ENCODE data around the gene WDR26.

WDR26 gene

DNA sequence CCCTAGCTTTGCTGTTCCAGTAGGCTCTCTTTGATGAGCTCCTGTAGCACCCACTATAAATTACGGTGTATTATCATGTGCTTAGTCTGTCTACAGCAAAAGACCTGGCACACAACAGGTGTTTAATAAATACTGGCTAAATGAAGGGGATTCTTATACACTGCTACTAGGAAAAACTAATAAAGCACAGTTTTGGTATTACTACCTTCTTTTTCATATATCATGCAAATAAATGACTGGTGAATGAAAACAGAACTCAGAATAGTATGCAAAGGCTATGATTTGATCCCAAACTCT, 26.4 kb downstream of the WDR26 start:
- no peak for ATAC-seq
- TF ChIP-seq ZNF8 (CRISPR knock-in tag; IDR thresholded peaks at IDR 0.05) (no peak), ESRRG (CRISPR knock-in tag; IDR thresholded peaks at IDR 0.05) (no peak), ARNTL (CRISPR knock-in tag; IDR thresholded peaks at IDR 0.05; ENCODE audit: borderline replicate concordance, low read depth) (no peak), ZFP30 (CRISPR knock-in tag; IDR thresholded peaks at IDR 0.05) (no peak), BACH2 (CRISPR knock-in tag; IDR thresholded peaks at IDR 0.05; ENCODE audit: borderline replicate concordance) (no peak), ZC3H10 (CRISPR knock-in tag; IDR thresholded peaks at IDR 0.05) (no peak), SNAI2 (CRISPR knock-in tag; IDR thresholded peaks at IDR 0.05) (no peak), ZFP3 (CRISPR knock-in tag; IDR thresholded peaks at IDR 0.05) (no peak), TOX (CRISPR knock-in tag; IDR thresholded peaks at IDR 0.05; ENCODE audit: borderline replicate concordance) (no peak), GLIS3 (CRISPR knock-in tag; IDR thresholded peaks at IDR 0.05) (no peak), OSR1 (CRISPR knock-in tag; IDR thresholded peaks at IDR 0.05) (no peak), ZNF565 (CRISPR knock-in tag; conservative IDR thresholded peaks at IDR 0.05; ENCODE audit: low read depth) (no peak), ISL1 (CRISPR knock-in tag; IDR thresholded peaks at IDR 0.05) (no peak), CSDC2 (CRISPR knock-in tag; IDR thresholded peaks at IDR 0.05) (no peak)
- TF ChIP-seq, protein P1, sequence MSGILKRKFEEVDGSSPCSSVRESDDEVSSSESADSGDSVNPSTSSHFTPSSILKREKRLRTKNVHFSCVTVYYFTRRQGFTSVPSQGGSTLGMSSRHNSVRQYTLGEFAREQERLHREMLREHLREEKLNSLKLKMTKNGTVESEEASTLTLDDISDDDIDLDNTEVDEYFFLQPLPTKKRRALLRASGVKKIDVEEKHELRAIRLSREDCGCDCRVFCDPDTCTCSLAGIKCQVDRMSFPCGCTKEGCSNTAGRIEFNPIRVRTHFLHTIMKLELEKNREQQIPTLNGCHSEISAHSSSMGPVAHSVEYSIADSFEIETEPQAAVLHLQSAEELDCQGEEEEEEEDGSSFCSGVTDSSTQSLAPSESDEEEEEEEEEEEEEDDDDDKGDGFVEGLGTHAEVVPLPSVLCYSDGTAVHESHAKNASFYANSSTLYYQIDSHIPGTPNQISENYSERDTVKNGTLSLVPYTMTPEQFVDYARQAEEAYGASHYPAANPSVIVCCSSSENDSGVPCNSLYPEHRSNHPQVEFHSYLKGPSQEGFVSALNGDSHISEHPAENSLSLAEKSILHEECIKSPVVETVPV (CRISPR knock-in tag; IDR thresholded peaks at IDR 0.05), result no peak
- TF ChIP-seq, protein P2, sequence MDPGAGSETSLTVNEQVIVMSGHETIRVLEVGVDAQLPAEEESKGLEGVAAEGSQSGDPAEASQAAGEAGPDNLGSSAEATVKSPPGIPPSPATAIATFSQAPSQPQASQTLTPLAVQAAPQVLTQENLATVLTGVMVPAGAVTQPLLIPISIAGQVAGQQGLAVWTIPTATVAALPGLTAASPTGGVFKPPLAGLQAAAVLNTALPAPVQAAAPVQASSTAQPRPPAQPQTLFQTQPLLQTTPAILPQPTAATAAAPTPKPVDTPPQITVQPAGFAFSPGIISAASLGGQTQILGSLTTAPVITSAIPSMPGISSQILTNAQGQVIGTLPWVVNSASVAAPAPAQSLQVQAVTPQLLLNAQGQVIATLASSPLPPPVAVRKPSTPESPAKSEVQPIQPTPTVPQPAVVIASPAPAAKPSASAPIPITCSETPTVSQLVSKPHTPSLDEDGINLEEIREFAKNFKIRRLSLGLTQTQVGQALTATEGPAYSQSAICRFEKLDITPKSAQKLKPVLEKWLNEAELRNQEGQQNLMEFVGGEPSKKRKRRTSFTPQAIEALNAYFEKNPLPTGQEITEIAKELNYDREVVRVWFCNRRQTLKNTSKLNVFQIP (CRISPR knock-in tag; IDR thresholded peaks at IDR 0.05; ENCODE audit: borderline replicate concordance, low read depth), result no peak
- TF ChIP-seq, protein P3, sequence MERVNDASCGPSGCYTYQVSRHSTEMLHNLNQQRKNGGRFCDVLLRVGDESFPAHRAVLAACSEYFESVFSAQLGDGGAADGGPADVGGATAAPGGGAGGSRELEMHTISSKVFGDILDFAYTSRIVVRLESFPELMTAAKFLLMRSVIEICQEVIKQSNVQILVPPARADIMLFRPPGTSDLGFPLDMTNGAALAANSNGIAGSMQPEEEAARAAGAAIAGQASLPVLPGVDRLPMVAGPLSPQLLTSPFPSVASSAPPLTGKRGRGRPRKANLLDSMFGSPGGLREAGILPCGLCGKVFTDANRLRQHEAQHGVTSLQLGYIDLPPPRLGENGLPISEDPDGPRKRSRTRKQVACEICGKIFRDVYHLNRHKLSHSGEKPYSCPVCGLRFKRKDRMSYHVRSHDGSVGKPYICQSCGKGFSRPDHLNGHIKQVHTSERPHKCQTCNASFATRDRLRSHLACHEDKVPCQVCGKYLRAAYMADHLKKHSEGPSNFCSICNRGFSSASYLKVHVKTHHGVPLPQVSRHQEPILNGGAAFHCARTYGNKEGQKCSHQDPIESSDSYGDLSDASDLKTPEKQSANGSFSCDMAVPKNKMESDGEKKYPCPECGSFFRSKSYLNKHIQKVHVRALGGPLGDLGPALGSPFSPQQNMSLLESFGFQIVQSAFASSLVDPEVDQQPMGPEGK (CRISPR knock-in tag; IDR thresholded peaks at IDR 0.05; ENCODE audit: borderline replicate concordance), result no peak
- TF ChIP-seq, protein P4, sequence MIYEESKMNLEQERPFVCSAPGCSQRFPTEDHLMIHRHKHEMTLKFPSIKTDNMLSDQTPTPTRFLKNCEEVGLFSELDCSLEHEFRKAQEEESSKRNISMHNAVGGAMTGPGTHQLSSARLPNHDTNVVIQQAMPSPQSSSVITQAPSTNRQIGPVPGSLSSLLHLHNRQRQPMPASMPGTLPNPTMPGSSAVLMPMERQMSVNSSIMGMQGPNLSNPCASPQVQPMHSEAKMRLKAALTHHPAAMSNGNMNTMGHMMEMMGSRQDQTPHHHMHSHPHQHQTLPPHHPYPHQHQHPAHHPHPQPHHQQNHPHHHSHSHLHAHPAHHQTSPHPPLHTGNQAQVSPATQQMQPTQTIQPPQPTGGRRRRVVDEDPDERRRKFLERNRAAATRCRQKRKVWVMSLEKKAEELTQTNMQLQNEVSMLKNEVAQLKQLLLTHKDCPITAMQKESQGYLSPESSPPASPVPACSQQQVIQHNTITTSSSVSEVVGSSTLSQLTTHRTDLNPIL (CRISPR knock-in tag; IDR thresholded peaks at IDR 0.05; ENCODE audit: low read depth), result no peak

DNA sequence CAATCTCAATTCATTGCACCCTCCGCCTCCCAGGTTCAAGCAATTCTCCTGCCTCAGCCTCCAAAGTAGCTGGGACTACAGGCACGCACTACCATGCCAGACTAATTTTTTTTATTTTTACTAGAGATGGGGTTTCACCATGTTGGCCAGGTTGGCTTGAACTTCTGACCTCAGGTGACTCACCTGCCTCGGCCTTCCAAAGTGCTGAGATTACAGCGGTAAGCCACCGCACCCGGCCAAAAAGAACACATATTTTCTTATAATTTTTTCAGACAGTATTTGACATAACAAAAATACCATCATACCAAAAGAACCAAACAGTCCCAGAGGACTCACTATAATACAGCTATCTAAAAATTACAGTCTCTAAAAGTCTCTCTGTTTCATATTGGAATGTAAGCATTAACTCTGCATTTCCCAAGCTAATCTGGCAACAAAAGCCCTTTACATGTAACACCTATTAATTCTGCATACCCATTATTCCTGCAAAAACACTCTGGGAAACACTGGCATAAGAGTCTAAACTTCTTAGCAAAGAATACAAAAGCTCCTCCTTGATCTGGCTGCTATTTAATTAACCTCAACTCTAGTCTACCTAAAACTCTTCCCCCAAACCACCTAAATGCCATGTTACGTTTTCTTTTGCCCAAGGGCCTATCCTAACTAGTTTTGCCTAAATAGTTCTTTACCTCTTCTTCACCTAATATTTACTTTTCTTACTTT, 26.9 kb downstream of the WDR26 start:
- TF ChIP-seq TOX (CRISPR knock-in tag; IDR thresholded peaks at IDR 0.05; ENCODE audit: borderline replicate concordance), result no peak
- TF ChIP-seq, protein P3 (CRISPR knock-in tag; IDR thresholded peaks at IDR 0.05; ENCODE audit: borderline replicate concordance), result no peak
- TF ChIP-seq ZNF565 (CRISPR knock-in tag; conservative IDR thresholded peaks at IDR 0.05; ENCODE audit: low read depth), result no peak
- no peak for TF ChIP-seq ZFP30 (CRISPR knock-in tag; IDR thresholded peaks at IDR 0.05)
- TF ChIP-seq ZNF8 (CRISPR knock-in tag; IDR thresholded peaks at IDR 0.05), result no peak
- TF ChIP-seq OSR1 (CRISPR knock-in tag; IDR thresholded peaks at IDR 0.05), result no peak
- no peak for TF ChIP-seq ZNF70 (CRISPR knock-in tag; IDR thresholded peaks at IDR 0.05)
- TF ChIP-seq TCF4 (CRISPR knock-in tag; IDR thresholded peaks at IDR 0.05; ENCODE audit: borderline replicate concordance), result no peak
- no peak for TF ChIP-seq ARNTL (CRISPR knock-in tag; IDR thresholded peaks at IDR 0.05; ENCODE audit: borderline replicate concordance, low read depth)
- TF ChIP-seq, protein P4 (CRISPR knock-in tag; IDR thresholded peaks at IDR 0.05; ENCODE audit: low read depth), result no peak
- TF ChIP-seq, protein P5, sequence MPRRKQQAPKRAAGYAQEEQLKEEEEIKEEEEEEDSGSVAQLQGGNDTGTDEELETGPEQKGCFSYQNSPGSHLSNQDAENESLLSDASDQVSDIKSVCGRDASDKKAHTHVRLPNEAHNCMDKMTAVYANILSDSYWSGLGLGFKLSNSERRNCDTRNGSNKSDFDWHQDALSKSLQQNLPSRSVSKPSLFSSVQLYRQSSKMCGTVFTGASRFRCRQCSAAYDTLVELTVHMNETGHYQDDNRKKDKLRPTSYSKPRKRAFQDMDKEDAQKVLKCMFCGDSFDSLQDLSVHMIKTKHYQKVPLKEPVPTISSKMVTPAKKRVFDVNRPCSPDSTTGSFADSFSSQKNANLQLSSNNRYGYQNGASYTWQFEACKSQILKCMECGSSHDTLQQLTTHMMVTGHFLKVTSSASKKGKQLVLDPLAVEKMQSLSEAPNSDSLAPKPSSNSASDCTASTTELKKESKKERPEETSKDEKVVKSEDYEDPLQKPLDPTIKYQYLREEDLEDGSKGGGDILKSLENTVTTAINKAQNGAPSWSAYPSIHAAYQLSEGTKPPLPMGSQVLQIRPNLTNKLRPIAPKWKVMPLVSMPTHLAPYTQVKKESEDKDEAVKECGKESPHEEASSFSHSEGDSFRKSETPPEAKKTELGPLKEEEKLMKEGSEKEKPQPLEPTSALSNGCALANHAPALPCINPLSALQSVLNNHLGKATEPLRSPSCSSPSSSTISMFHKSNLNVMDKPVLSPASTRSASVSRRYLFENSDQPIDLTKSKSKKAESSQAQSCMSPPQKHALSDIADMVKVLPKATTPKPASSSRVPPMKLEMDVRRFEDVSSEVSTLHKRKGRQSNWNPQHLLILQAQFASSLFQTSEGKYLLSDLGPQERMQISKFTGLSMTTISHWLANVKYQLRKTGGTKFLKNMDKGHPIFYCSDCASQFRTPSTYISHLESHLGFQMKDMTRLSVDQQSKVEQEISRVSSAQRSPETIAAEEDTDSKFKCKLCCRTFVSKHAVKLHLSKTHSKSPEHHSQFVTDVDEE (CRISPR knock-in tag; IDR thresholded peaks at IDR 0.05), result no peak
- TF ChIP-seq ESRRG (CRISPR knock-in tag; IDR thresholded peaks at IDR 0.05), result no peak
- no peak for TF ChIP-seq GLIS3 (CRISPR knock-in tag; IDR thresholded peaks at IDR 0.05)
- TF ChIP-seq ZC3H10 (CRISPR knock-in tag; IDR thresholded peaks at IDR 0.05), result no peak
- TF ChIP-seq SNAI2 (CRISPR knock-in tag; IDR thresholded peaks at IDR 0.05), result no peak
- no peak for TF ChIP-seq BACH2 (CRISPR knock-in tag; IDR thresholded peaks at IDR 0.05; ENCODE audit: borderline replicate concordance)
- TF ChIP-seq CSDC2 (CRISPR knock-in tag; IDR thresholded peaks at IDR 0.05), result no peak
- no peak for ATAC-seq

Data from SK-N-SH treated with all-trans-retinoic acid at 6 μM for 48 hours (cell line).